ENCODE results near the gene SLC24A5. TPM values are rescaled to one million over a fixed set of nuclear protein-coding genes. Genes with fewer than 3 reads are reported as not detected.

SLC24A5 gene
- total RNA-seq, 2 donors from 2014 or later: not detected

GRCh38 chr15:48190932-48191573 lies 70.3 kb downstream of the SLC24A5 start:
- H3K27me3 ChIP-seq (replicated peaks; ENCODE audit: insufficient read depth): no peaks in the 10 kb centered on the region
- intact Hi-C loops (cut with DNase I): no loop called here
- no peaks in the 10 kb centered on the region for H3K36me3 ChIP-seq
- TF ChIP-seq CTCF (IDR thresholded peaks at IDR 0.05) (no peak), POLR2AphosphoS5 (IDR thresholded peaks at IDR 0.05) (no peak), POLR2A (IDR thresholded peaks at IDR 0.05) (no peak)
- H3K27ac ChIP-seq: no peak overlapping the region
- no peaks in the 10 kb centered on the region for H3K4me1 ChIP-seq (replicated peaks)
- DNase-seq (ENCODE audit: low spot score): peak; percentile 31
- 2% methylated on average over 15 of the region's 15 CpGs for WGBS
- no peak overlapping the region for H3K4me3 ChIP-seq
- no peaks in the 10 kb centered on the region for H3K9me3 ChIP-seq

- DNase-seq (ENCODE audit: low spot score): no peak
- Histone ChIP-seq H3K27ac (no peak within 1 kb of the TSS), H3K9me3 (no peaks in the 10 kb centered on the region), H3K27me3 (replicated peaks; ENCODE audit: insufficient read depth) (no peaks in the 10 kb centered on the region), H3K4me3 (no peak within 1 kb of the TSS), H3K4me1 (replicated peaks) (no peaks in the 10 kb centered on the region), H3K36me3 (no peaks in the 10 kb centered on the region)
- no peak for TF ChIP-seq POLR2A (IDR thresholded peaks at IDR 0.05)
- 6% methylated on average over 31 of the region's 31 CpGs for WGBS
- intact Hi-C loops (cut with DNase I): no loop called here
These were observed 70.9 kb downstream of the SLC24A5 start, which contains the start of gene CTXN2 for GRCh38 chr15:48191574-48192225. Gene CTXN2, plus strand, starts transcription at chr15:48191665. Its CDS starts 9,636 bp downstream, at chr15:48201301.

Other genes with a start within 250 kb of the SLC24A5 start
- 10 to 100 TPM; 10.2 to 23.3 TPM for gene MYEF2, start 57.3 kb downstream of the SLC24A5 start, total RNA-seq
- not detected for gene CTXN2, start 70.7 kb downstream of the SLC24A5 start, total RNA-seq
- not detected for gene SLC12A1, start 85.3 kb downstream of the SLC24A5 start, total RNA-seq
- 100 to 1,000 TPM in 1 of 2 donors, 10 to 100 TPM in 1; 87.0 to 104 TPM for gene DUT, start 210.4 kb downstream of the SLC24A5 start, total RNA-seq